Fibroblast of skin of right quadriceps (primary cell): Measurements from ENCODE around the gene ADAT2.
"Not testable (repeated sequence)": the region's sequence is repeated elsewhere in the genome, so short reads cannot be mapped to it uniquely, and the experiment has no call there.

Source experiments
- DNase-seq: peaks from one replicate; pipeline ENCODE4 v3.0.0-alpha.2; 2013

ADAT2 gene

DNA sequence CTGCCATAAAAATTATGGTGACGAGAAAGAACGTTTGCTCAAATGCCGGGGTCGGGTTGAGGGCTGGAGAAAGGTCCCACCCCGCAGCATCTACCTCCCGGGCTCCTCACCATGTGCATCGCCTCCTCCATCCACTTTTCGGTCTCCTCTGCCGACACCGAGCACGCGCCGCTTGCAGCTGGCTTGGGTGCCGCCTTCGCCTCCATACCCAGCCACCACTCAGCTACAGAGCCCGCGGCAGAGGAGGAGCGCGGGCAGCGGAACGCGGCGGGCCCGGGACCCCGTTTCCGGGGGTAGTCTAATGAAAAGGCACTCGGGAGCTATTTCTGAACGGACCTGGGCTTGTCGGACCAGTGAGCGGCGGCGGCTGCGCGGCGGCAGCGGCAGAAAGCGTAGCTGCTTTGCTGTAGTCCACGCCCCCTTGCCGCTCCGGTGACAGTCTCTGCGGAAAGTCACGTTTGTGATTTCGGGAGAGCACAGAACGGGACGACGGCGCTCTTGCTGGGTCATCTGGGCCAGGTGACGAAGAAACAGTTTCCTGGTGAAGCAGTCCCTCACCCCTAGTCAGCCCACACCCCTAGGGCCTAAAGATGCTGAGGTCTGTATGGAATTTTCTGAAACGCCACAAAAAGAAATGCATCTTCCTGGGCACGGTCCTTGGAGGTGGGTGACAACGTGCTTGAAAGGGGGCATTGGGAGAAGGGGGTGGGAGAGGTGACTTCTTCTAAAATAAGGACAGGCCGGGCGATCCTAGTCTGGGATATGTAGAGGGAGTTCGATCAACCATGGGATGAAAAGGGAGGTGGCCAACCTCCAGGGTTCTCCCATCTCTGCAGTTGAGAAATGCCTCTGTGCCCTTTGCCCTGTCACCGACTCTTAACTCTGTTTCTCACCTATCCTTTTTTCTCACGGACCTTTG lies at the start of gene ADAT2, which contains the start of gene PEX3:
Gene ADAT2 (minus strand): TSS at position 243 of the 919 bp plus-strand sequence. CDS start 37 bp downstream, at position 206.
Gene PEX3 (plus strand): TSS at position 353 of the 919 bp plus-strand sequence. CDS start 238 bp downstream, at position 591.
- peak; percentile 93 for DNase-seq

DNA sequence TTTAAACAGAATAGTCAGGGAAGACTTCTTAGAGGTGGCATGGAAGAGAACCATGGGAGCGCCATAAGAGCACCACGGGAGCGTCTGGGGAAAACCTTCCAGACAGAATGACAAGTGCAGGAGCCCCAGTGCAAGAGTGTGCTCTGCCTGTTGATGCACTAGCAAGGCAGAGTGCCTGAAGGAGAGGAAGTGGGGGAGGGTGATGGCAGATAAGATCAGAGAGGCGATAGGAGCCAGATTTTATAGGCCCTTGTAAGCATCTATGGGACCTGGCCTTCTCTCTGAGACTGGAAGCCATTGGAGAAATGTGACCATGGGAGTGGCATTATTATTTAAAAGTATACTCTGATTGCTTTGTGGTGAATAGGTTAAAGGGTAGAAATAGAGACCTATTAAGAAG lies 47.9 kb upstream of the ADAT2 start:
- no peak for DNase-seq

GRCh38 chr6:143496974-143497373 lies 46.5 kb upstream of the ADAT2 start:
- DNase-seq: no peak

- DNase-seq: no peak
Measured at GRCh38 chr6:143490775-143491174, 40.3 kb upstream of the ADAT2 start.

DNA sequence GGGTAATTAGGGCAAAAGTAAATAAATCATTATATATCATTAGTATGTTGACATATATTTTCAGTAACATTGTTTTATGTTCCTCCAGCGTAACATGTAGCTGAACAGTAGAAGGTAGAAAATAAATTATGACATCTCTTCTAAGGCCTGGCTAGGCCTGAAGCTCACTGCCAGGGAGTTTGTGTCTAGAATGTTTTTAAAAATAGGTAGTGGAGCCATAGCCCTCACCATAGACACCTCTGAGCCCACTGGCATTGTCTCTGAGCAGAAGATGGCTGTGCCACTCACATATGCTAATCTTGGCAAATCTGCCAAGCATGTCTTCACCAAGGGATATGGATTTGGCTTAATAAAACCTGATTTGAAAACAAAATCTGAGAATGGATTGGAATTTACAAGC lies 39.7 kb upstream of the ADAT2 start:
- DNase-seq: no peak

DNA sequence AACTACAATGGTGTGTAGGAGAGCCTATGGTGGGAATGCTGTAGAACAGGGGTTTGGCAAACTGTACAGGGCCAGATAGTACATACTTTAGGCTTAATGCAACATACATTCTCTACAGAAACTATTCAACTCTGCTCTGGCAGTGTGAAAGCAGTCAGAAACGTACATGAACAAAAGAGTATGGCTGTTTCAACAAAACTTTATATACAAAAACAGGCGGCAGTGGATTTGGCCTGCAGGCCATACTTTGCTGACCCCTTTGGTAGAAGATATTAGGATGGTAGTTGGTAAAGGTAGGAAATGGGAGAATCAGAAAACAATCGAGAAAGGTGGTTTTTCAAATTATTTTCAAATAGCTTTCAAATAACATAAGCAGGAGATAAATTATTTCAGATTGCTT lies 36.3 kb upstream of the ADAT2 start:
- DNase-seq: no peak

DNA sequence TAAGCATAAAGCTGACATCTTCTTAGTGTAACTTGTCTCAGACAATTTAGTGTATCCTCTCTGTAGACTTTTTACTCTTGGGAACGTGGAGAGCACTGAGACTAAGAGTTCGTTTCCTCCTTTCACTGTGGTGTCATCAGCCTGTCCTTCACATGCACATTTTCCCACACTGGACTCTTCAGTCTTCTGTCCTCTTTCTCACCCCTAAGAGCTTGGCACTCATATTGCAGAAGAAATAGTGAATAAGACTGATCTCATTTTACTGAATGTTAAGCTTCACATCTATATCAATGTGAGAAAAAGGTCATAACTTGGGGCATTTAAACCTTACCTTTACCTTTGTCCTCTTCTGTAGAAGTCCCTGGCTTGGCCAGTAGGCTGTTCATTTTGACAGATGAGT lies 35.5 kb upstream of the ADAT2 start:
- DNase-seq: no peak

GRCh38 chr6:143482593-143482992 lies 32.1 kb upstream of the ADAT2 start:
- DNase-seq: peak; percentile 3

GRCh38 chr6:143478479-143479062 lies 28.1 kb upstream of the ADAT2 start:
- no peak for DNase-seq

DNA sequence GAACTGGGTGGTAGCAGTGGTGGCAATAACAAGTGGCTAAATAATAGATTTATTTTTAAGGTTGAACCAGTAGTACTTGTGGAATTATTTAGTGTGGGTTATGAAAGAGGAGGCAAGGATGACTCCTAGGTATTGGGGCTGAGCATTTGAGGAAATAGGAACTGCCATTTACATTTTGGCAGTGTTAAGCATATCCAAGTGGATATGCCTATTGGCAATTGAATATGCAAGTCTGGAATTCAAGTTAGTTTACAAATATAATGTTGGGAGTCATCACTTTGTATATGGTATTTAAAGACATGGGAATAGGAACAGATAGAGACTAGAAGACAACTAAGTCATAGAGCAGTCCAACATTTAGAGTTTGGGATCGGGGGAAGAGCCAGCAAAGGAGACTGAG lies 26.1 kb upstream of the ADAT2 start:
- DNase-seq: no peak

DNA sequence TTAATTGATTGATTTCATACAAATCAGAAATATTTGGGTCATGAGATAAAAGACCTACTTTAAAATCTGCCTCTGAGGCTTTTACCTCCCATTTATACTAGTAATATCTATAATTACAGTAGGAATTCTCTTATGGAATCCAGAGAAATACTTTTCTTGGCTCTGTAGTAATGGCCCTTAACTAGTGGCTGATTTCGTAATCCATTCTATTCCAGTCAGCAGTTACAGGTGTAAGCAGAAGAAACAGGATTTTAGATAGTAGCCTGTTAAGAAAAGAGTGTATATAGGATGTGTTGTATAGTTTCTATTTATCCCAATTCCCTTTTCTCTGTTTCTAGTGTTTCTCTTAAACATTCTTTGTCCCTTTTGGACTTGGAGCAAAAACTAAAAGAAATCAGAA lies 21.3 kb upstream of the ADAT2 start:
- DNase-seq: no peak

DNA sequence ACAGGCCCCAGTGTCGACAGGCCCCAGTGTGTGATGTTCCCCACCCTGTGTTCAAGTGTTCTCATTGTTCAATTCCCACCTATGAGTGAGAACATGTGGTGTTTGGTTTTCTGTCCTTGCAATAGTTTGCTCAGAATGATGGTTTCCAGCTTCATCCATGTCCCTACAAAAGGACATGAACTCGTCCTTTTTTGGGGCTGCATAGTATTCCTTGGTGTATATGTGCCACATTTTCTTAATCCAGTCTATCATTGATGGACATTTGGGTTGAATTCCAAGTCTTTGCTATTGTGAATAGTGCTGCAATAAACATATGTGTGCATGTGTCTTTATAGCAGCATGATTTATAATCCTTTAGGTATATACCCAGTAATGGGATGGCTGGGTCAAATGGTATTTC lies 18.3 kb upstream of the ADAT2 start:
- not testable (repeated sequence) for DNase-seq

DNA sequence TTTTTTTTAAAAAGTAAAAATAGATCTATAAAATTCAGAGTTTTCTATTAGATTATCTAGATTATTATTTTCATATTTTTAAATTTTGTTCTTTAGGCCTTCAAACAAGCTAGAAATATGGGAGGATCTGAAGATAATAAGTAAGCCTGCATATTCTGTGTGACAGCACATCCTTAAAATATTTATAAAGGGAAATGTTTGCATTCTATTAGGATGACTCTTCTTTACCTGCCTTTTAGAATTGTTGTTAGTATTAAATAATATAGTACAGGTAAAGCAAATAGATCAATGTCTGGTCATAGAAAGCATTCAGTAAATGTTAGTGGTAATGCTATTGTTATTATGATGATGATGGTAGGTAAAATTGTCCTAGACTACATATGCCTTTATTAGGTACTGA lies 17.5 kb upstream of the ADAT2 start:
- no peak for DNase-seq

- DNase-seq: no peak
Measured at GRCh38 chr6:143465546-143465945, 15.1 kb upstream of the ADAT2 start.

GRCh38 chr6:143457563-143458359 lies 7.3 kb upstream of the ADAT2 start:
- DNase-seq: peak; percentile 52

- DNase-seq: peak; percentile 7
Measured at GRCh38 chr6:143451531-143451930, 1.0 kb upstream of the ADAT2 start.

GRCh38 chr6:143449714-143450452 lies 612 bp downstream of the ADAT2 start:
- DNase-seq: peak; percentile 25

DNA sequence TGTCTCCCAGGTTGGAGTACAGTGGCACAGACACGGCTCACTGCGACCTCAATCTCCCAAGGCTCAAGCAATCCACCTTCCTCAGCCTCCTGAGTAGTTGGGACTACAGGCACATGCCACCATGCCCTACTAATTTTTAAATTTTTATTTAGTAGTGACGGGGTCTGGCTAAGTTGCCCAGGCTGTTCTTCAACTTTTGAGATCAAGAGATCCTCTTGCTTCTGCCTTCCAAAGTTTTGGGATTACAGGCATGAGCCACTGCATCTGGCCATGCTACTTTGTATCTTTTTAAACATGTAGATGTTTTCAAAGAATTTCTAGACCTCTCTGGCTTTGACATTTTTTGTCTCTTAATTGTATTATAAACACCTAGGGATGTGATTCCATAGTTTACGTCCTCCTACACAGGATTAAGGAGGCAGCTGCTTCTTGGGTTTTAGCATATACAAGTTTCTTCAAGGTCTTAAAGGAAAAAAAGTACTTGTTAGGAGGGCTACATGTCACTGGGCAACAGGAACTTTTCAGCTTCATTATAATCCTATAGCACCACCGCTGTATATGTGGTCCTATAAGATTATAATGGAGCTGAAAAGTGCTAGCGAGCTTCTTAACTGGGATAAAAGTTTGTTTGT lies 1.3 kb downstream of the ADAT2 start:
- DNase-seq: no peak

GRCh38 chr6:143447865-143448264 lies 2.6 kb downstream of the ADAT2 start:
- not testable (repeated sequence) for DNase-seq

- DNase-seq: no peak
Measured at GRCh38 chr6:143443096-143443495, 7.4 kb downstream of the ADAT2 start.

DNA sequence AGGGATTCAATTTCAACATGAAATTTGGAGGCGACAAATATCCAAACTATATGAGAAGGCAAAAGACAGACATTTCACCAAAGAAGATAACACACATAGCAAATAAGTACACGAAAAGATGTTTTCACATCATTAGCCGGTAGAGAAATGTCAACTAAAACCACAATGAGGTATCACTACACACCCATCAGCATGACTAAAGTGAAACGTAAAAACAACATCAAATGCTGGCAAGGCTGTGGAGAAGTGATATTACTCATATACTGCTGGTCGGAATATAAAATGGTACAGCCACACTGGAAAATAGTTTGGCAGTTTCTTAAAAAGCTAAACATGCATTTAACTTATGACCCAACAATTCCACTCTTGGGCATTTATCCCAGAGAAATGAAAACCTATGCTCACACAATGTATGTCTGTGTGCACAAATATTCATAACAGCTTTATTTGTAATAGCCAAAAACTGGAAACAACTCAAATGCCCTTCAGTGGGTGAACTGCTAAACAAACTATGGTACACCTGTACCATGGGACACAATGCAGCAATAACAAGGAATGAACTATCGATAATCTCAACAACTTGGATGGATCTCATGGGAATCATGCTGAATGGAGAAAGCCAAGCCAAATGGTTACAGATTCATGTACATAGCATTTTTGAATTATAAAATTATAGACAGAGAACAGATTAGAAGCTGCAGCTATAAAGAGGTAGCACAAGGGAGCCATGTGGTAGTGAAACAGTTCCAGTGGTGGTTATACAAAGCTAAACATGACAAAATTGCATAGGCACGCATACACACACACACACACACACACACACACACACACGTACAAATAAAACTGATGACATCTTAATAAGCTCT lies 8.6 kb downstream of the ADAT2 start:
- peak; percentile 26 for DNase-seq
